Measurements from ENCODE around the gene CELA2B. TPM values are rescaled to one million over a fixed set of nuclear protein-coding genes. Genes with fewer than 3 reads are reported as not detected.

The CELA2B gene
- total RNA-seq, 2 donors from 2014 or later, result not detected

GRCh38 chr1:15440357-15440756 lies 35.5 kb upstream of the CELA2B start:
- H3K27me3 ChIP-seq (ENCODE audit: control insufficient read depth, insufficient read depth, low read length, poor library complexity, severe bottlenecking), result no peaks in the 10 kb centered on the region
- TF ChIP-seq CTCF (conservative IDR thresholded peaks at IDR 0.05), result no peak
- no peaks in the 10 kb centered on the region for H3K4me1 ChIP-seq (ENCODE audit: control insufficient read depth, insufficient read depth, low read length)
- H3K36me3 ChIP-seq (ENCODE audit: control insufficient read depth, insufficient read depth, low read length), result no peaks in the 10 kb centered on the region
- 90 to 95% methylated on average over 12 to 13 of the region's 13 CpGs for WGBS, 2 experiments (ENCODE audit: insufficient coverage in 1 of 2, insufficient read length in 1 of 2)
- Mint-ChIP-seq H3K9me3 (no peaks in the 10 kb centered on the region), H3K27ac (no peak overlapping the region), H3K27me3 (ENCODE audit: insufficient read depth) (no peaks in the 10 kb centered on the region), H3K4me1 (no peaks in the 10 kb centered on the region), H3K4me3 (no peak overlapping the region), H3K36me3 (ENCODE audit: low read depth) (no peaks in the 10 kb centered on the region)
- DNase-seq, result no peak
- H3K9ac ChIP-seq (ENCODE audit: extremely low read depth, low read length, poor library complexity, severe bottlenecking), result no peak overlapping the region
- no peak overlapping the region for H3K4me3 ChIP-seq (ENCODE audit: low read length)
- no peaks in the 10 kb centered on the region for H3K9me3 ChIP-seq (ENCODE audit: control insufficient read depth, low read length)
- H3K27ac ChIP-seq (ENCODE audit: low read depth, low read length), result no peak overlapping the region

- H3K4me3 Mint-ChIP-seq, result no peak overlapping the region
- H3K4me1 ChIP-seq (ENCODE audit: control insufficient read depth, insufficient read depth, low read length), result no peaks in the 10 kb centered on the region
Observed at GRCh38 chr1:15441247-15441646, 34.7 kb upstream of the CELA2B start.

GRCh38 chr1:15442119-15442518 lies 33.8 kb upstream of the CELA2B start:
- no peaks in the 10 kb centered on the region for H3K4me1 ChIP-seq (ENCODE audit: control insufficient read depth, insufficient read depth, low read length)
- H3K4me1 Mint-ChIP-seq, result no peaks in the 10 kb centered on the region
- H3K9me3 ChIP-seq (ENCODE audit: control insufficient read depth, low read length), result no peaks in the 10 kb centered on the region
- no peaks in the 10 kb centered on the region for H3K27me3 Mint-ChIP-seq (ENCODE audit: insufficient read depth)
- no peaks in the 10 kb centered on the region for H3K9me3 Mint-ChIP-seq
- WGBS, 2 experiments (ENCODE audit: insufficient coverage in 1 of 2, insufficient read length in 1 of 2), result 90 to 97% methylated on average over 6 to 8 of the region's 8 CpGs
- H3K27ac ChIP-seq (ENCODE audit: low read depth, low read length), result no peak overlapping the region
- no peaks in the 10 kb centered on the region for H3K36me3 ChIP-seq (ENCODE audit: control insufficient read depth, insufficient read depth, low read length)
- no peak overlapping the region for H3K27ac Mint-ChIP-seq
- DNase-seq, result no peak
- no peak overlapping the region for H3K4me3 Mint-ChIP-seq
- H3K9ac ChIP-seq (ENCODE audit: extremely low read depth, low read length, poor library complexity, severe bottlenecking), result no peak overlapping the region
- H3K4me3 ChIP-seq (ENCODE audit: low read length), result no peak overlapping the region
- H3K27me3 ChIP-seq (ENCODE audit: control insufficient read depth, insufficient read depth, low read length, poor library complexity, severe bottlenecking), result no peaks in the 10 kb centered on the region
- TF ChIP-seq CTCF (conservative IDR thresholded peaks at IDR 0.05), result no peak
- H3K36me3 Mint-ChIP-seq (ENCODE audit: low read depth), result no peaks in the 10 kb centered on the region

More at GRCh38 chr1:15441247-15441646, 34.7 kb upstream of the CELA2B start:
- H3K9me3 ChIP-seq (ENCODE audit: control insufficient read depth, low read length), result no peaks in the 10 kb centered on the region
- no peaks in the 10 kb centered on the region for H3K4me1 Mint-ChIP-seq
- 92 to 96% methylated on average over 5 to 6 of the region's 6 CpGs for WGBS, 2 experiments (ENCODE audit: insufficient coverage in 1 of 2, insufficient read length in 1 of 2)
- no peaks in the 10 kb centered on the region for H3K27me3 ChIP-seq (ENCODE audit: control insufficient read depth, insufficient read depth, low read length, poor library complexity, severe bottlenecking)
- H3K36me3 ChIP-seq (ENCODE audit: control insufficient read depth, insufficient read depth, low read length), result no peaks in the 10 kb centered on the region
- H3K36me3 Mint-ChIP-seq (ENCODE audit: low read depth), result no peaks in the 10 kb centered on the region
- DNase-seq, result no peak
- H3K27ac ChIP-seq (ENCODE audit: low read depth, low read length), result no peak overlapping the region
- TF ChIP-seq CTCF (conservative IDR thresholded peaks at IDR 0.05), result no peak
- H3K27me3 Mint-ChIP-seq (ENCODE audit: insufficient read depth), result no peaks in the 10 kb centered on the region
- no peaks in the 10 kb centered on the region for H3K9me3 Mint-ChIP-seq
- no peak overlapping the region for H3K27ac Mint-ChIP-seq
- H3K9ac ChIP-seq (ENCODE audit: extremely low read depth, low read length, poor library complexity, severe bottlenecking), result no peak overlapping the region
- no peak overlapping the region for H3K4me3 ChIP-seq (ENCODE audit: low read length)

All from endodermal cell (in vitro differentiated cells).